IPS-18c (cell line): ENCODE data around the gene BCL7A.

ENCODE experiments used
- H3K4me3 ChIP-seq: 2 replicates; pipeline ENCODE4 v1.7.0; 2013; ENCODE audit warnings: low read depth, mild to moderate bottlenecking, low read length, moderate library complexity; ENCODE audit not compliant: insufficient read depth
- H3K9me3 ChIP-seq: one replicate; pipeline ENCODE4 v1.6.1; 2013; ENCODE audit warnings: mild to moderate bottlenecking, low read length, moderate library complexity; ENCODE audit not compliant: control insufficient read depth, insufficient read depth

Gene BCL7A

GRCh38 chr12:121992059-121992879, 29.4 kb upstream of the BCL7A start:
- H3K9me3 ChIP-seq, result peaks cover 2% of the 10 kb centered on the region
- no peak overlapping the region for H3K4me3 ChIP-seq

- no peaks in the 10 kb centered on the region for H3K9me3 ChIP-seq
- H3K4me3 ChIP-seq, result no peak overlapping the region
Observed at GRCh38 chr12:121996050-121996944, 25.4 kb upstream of the BCL7A start.

GRCh38 chr12:121996945-121997612, 24.6 kb upstream of the BCL7A start:
- peaks cover 2% of the 10 kb centered on the region for H3K9me3 ChIP-seq

GRCh38 chr12:122001466-122002209, 20.0 kb upstream of the BCL7A start:
- no peak overlapping the region for H3K4me3 ChIP-seq
- peaks cover 2% of the 10 kb centered on the region for H3K9me3 ChIP-seq

More at GRCh38 chr12:121996945-121997612, 24.6 kb upstream of the BCL7A start:
- H3K4me3 ChIP-seq, result no peak overlapping the region

- Histone ChIP-seq H3K4me3 (no peak overlapping the region), H3K9me3 (peaks cover 2% of the 10 kb centered on the region)
Observed at GRCh38 chr12:122003651-122004611, 17.8 kb upstream of the BCL7A start.

GRCh38 chr12:122004633-122005071, 17.0 kb upstream of the BCL7A start:
- Histone ChIP-seq H3K4me3 (no peak overlapping the region), H3K9me3 (peaks cover 2% of the 10 kb centered on the region)

GRCh38 chr12:122005252-122005776, 16.4 kb upstream of the BCL7A start:
- peaks cover 2% of the 10 kb centered on the region for H3K9me3 ChIP-seq
- no peak overlapping the region for H3K4me3 ChIP-seq

GRCh38 chr12:122006186-122006926, 15.3 kb upstream of the BCL7A start:
- H3K4me3 ChIP-seq, result no peak overlapping the region
- peaks cover 2% of the 10 kb centered on the region for H3K9me3 ChIP-seq

GRCh38 chr12:122009741-122010140, 11.9 kb upstream of the BCL7A start:
- H3K4me3 ChIP-seq, result no peak overlapping the region

GRCh38 chr12:122012184-122012583, 9.5 kb upstream of the BCL7A start:
- Histone ChIP-seq H3K9me3 (no peaks in the 10 kb centered on the region), H3K4me3 (no peak overlapping the region)

More at GRCh38 chr12:122009741-122010140, 11.9 kb upstream of the BCL7A start:
- H3K9me3 ChIP-seq, result no peaks in the 10 kb centered on the region

- H3K4me3 ChIP-seq, result no peak overlapping the region
- no peaks in the 10 kb centered on the region for H3K9me3 ChIP-seq
Observed at GRCh38 chr12:122013136-122013535, 8.5 kb upstream of the BCL7A start.

- Histone ChIP-seq H3K4me3 (no peak overlapping the region), H3K9me3 (no peaks in the 10 kb centered on the region)
Observed at GRCh38 chr12:122013791-122014590, 7.7 kb upstream of the BCL7A start.

GRCh38 chr12:122014781-122015180, 6.9 kb upstream of the BCL7A start:
- Histone ChIP-seq H3K9me3 (no peaks in the 10 kb centered on the region), H3K4me3 (no peak overlapping the region)

- Histone ChIP-seq H3K4me3 (no peak overlapping the region), H3K9me3 (no peaks in the 10 kb centered on the region)
Observed at GRCh38 chr12:122018457-122018856, 3.2 kb upstream of the BCL7A start.
